ENCODE results near the gene TRAF7.

The TRAF7 gene

GRCh38 chr16:2223942-2224486 is 68.4 kb downstream of the TRAF7 start:
- peak; percentile 81 for DNase-seq (ENCODE audit: low spot score)

- DNase-seq (ENCODE audit: low spot score): peak; percentile 53
Measured at GRCh38 chr16:2226245-2226793, 70.7 kb downstream of the TRAF7 start.

- DNase-seq (ENCODE audit: low spot score): no peak
Measured at GRCh38 chr16:2226918-2227317, 71.3 kb downstream of the TRAF7 start.

Data from AG08396 (cell line).